HG02981 (cell line): ENCODE measurements around the gene KRT14.
"Not testable (repeated sequence)": the region's sequence is repeated elsewhere in the genome, so short reads cannot be mapped to it uniquely, and the experiment has no call there.

ENCODE experiments used
- ATAC-seq: cut with Tn5 transposase; IDR thresholded peaks from one replicate; pipeline ENCODE4 v1.9.1; 2021; ENCODE audit warnings: mild to moderate bottlenecking, moderate library complexity; ENCODE audit not compliant: unreplicated experiment

The KRT14 gene

DNA sequence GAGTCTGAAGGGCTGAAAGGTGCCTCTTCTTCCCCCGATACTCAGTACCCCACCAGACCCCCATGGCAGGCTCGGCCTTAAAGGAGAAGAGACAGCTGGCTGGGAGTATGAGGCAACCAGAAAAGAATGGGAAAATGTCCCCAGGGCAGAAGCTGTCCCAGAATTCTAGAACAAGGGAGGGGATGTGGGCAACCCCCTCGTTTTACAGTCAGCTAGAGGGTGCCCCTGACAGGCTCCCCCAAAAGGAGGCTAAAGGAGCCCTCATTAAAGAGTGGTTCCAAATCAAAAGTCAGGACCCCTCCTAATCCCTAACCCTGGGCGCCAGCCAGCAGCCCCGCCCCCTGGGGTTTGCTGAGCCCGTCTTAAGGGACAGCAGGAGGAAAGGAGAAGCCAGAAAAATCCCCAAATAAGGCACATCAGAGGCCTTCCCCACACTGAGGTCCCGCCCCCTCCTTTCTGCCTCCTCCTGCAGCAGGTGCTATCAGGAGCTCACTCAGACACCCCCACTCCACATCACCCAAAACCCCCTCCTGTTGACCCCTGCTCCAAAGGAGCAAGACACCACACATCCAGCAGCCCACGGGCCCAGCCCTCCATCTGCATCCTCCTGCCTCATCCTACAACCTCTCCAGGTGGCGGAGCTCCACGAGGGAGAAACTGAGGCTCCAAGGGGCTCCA, 36.6 kb upstream of the KRT14 start:
- not testable (repeated sequence) for ATAC-seq

- not testable (repeated sequence) for ATAC-seq
These were observed 35.9 kb upstream of the KRT14 start for GRCh38 chr17:41622340-41623183.

- ATAC-seq = no peak
These were observed 35.2 kb upstream of the KRT14 start for GRCh38 chr17:41621916-41622315.

DNA sequence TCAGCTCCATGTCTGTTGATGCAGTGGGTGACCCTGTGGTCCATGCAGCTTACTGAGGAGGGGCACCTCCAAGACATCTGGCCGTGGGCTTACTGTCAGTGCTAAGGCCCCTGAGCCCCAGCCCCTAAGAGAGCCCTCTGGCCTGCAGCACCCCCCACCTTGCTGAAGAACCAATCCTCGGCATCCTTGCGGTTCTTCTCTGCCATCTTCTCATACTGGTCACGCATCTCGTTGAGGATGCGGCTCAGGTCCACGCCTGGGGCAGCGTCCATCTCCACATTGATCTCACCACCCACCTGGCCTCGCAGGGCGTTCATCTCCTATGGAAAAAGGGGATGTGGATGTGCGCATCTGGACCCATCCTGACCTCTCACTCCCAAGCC, 34.7 kb upstream of the KRT14 start:
- ATAC-seq = not testable (repeated sequence)

GRCh38 chr17:41620583-41621434, 34.1 kb upstream of the KRT14 start:
- no peak for ATAC-seq

GRCh38 chr17:41619927-41620582, 33.4 kb upstream of the KRT14 start:
- ATAC-seq = not testable (repeated sequence)

DNA sequence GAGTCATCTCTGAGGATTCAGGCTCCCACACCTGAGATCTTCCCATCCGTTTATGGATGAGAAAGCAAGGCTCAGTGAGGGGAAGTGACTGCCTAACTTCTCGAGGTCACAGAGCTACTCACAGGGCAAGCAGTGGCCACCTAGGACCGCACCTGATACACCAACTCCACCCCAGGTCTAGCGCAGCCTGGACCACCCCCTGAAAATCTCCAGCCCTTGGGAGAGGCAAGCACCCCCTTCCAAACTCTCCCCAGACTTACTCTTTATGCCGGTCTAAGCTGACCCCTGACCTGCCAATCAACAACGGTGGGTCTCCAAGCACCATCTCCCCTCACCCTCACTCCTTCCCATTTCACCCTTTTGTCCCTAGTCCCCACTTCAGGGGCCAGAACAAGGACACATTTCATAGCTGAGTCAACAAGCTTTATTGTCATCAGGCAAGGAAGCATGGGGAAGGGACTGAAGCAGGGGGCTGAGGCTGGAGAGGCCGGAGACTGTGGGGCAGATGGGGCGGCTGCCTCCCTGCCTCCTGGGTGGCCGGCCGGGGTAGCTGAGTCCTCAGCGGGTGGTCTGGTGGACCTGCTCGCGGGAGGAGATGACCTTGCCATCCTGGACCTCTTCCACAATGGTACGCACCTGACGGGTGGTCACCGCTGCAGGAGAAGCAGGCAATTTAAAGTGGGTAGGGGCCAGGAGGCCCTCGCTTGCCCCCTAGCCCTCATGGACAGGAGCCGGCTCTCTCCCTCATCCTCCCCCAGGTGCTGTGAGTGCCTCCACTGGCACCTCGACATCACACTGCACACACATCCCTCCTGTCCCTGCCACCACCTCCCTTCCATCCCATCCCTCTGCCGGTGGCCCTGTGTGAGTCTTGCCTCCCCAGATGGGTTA, 32.6 kb upstream of the KRT14 start:
- no peak for ATAC-seq

DNA sequence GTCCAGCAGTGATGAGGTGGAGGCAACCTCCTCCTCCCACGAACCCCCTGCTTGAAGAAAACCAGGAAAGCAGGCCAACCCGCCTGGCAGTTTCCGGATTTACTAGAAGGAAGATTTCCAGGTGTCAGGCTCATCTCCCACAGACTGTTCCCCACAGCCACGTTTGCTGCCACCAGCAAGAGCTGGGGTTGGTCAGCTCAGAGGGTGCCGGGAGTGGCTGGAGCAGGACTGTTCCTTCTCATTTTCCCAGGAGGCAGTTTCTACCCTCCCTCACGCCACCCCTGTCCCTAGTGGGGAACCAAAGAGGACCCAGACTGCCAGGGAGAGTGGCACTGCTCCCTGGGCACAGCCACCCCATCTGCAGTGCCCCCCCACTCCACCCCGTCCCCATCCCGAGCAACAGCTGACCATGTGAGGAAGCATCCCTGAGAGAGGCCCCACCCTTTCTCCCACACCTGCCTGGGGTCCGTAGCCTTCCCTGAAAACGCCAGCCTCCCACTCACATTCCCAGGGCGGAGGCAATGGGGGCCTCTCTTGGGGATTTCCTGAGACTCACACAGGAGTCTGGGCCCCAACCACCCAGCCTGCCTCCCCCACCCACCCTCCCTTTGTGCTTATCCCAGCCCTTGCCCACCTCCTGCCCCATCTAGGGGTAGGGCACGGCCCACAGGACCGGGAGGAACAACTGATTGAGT, 31.8 kb upstream of the KRT14 start:
- ATAC-seq = no peak

DNA sequence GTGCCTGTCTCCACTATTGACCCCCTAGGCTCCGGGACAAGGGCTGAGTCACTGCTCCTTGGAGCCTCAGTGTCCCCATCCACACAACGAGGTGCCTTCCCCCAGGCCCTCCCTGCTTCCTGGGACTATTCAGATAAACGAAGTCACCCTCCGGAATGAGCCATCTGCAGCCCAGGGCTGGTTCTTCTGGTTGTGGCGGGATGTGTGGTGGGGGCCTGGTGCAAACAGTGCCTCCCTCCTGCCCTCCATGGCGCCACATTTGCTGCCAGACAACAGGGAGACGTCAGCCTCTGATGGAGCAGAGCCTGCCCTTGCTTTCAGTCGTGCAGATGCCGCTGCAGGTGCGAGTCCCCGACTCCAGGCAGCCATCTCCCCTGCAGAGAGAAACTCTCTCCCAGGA, 31.0 kb upstream of the KRT14 start:
- no peak for ATAC-seq

GRCh38 chr17:41617136-41617535, 30.4 kb upstream of the KRT14 start:
- ATAC-seq = no peak

DNA sequence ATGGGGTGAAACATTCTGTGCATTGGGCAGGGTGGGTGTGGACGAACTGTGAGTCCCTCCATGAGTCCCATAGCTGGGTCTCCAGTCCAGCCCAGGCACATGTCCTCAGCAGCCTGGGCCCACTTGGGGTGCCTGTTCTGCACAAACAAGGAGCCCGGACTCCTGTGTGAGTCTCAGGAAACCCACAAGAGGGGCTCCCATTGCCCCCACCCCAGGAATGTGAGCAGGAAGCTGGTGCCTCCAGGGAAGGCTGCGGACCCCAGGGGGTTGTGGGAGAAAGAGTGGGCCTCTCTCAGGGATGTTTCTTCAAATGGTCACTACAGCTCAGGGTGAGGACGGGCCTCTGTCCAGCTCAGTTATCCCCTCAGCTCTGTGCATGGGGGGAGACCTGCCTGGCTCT, 29.8 kb upstream of the KRT14 start:
- ATAC-seq = not testable (repeated sequence)

GRCh38 chr17:41615454-41615853, 28.8 kb upstream of the KRT14 start:
- no peak for ATAC-seq

DNA sequence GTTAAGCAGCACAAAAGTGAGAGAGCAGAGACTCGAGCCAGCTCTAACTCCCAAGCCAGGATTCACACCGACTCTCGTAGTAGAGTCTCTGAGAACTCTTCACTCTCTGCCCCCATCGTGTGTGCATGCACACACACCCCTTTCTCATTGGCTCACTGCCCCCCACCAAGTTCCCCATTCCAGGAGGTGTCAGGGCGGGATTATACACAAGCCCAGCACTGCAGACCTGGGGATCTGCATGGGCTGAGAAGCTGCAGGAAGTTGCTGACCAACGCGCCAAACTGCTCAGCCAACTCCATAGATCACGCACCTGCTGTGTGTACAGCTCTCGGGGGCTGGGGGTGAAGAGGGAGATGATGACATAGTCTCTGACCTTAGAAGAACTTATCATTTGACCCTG, 28.1 kb upstream of the KRT14 start:
- not testable (repeated sequence) for ATAC-seq

DNA sequence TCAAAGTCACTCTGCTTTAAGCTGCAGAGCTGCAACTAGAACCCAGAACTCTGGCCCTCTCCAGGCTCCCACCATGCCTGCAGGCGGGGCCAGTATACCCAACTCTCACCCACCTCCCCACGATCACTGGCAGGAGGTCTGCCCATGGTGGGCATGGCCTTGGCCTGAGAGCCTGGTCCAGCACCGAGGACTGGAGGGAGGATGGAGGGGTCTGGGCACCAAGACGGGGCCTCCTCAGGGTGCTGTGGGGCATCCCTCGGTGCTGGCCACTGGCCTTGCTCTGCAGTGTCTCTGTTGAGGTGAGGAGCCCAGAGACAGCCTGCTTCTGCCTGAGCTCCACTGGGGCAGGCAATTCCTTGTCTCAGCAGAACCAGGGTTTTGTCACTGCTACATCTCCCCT, 27.4 kb upstream of the KRT14 start:
- ATAC-seq = no peak

DNA sequence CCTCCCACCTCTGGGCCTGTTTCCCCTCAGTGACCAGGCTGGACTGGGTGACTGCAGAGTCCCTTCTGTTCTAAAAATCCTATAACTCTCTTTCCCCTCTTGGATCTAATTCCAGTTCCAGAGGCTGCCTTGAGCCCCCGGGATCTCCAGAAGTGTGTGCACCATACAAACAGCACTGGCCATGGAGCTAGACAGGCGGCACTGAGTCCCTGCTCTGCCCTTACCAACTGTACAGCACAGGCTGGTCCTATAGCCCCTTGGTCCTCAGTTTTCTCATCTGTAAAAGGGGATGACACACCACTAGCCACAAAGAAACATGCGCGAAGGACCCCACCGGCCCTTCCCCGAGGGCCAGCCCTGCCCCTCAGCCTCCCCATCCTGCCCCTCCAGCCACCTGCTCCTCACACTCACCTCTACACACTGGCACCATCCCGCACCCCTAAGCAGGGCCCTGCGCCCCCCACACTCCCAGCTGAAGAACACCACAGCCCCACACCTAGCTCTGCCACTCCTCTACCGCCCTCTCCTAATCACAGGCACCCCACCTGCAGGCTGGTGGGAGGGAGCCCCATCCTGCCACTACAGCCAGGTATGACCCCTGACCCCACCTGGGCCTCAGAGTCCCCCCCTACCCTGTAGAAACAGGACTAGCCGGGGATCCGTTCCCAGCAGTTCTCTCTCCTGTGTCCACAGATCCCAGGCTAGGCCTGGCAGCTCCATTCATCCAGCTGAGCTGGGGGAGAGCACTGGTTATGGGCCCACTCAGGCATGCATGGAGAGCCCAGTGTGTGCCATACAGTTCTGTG, 26.8 kb upstream of the KRT14 start:
- no peak for ATAC-seq

DNA sequence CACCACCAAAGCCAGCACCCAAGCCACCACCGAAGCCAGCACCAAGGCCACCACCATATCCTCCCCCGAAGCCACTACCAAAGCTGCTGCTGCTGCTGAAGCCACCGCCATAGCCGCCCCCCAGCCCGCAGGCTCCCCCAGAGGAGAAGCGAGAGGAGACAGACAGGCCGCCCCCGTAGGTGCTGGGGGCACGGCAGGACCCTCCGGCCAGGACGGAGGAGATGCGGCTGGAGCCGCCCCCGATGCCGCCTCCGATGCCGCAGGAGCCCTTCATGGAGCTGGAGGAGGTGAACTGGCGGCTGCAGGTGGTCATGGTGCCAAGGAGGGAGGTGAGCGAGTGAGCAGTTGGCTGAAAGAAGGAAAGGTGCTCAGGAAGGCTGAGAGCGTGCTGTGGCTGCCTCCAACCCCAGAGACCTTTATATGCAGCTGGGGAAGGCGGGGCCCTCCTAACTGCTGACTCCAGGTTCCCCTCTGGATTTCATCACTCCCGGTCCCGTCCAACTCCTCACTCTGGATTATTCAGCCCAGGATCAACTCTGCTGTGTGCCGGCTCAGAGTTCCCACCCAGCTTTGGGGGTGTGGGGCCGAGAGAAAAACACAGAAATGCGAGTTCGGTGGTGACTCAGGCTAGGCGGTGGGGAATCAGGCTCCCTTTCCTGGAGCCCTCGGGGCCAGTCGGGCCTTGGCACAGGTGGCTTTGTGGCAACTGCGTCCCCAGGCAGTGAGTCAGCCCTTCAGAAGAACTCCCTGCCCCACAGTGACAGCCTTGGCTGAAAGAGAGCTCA, 25.9 kb upstream of the KRT14 start, which contains the start of gene KRT16:
Gene KRT16 (minus strand): TSS at position 392 of the 785 bp plus-strand sequence. CDS start 79 bp downstream, at position 313.
- not testable (repeated sequence) for ATAC-seq

DNA sequence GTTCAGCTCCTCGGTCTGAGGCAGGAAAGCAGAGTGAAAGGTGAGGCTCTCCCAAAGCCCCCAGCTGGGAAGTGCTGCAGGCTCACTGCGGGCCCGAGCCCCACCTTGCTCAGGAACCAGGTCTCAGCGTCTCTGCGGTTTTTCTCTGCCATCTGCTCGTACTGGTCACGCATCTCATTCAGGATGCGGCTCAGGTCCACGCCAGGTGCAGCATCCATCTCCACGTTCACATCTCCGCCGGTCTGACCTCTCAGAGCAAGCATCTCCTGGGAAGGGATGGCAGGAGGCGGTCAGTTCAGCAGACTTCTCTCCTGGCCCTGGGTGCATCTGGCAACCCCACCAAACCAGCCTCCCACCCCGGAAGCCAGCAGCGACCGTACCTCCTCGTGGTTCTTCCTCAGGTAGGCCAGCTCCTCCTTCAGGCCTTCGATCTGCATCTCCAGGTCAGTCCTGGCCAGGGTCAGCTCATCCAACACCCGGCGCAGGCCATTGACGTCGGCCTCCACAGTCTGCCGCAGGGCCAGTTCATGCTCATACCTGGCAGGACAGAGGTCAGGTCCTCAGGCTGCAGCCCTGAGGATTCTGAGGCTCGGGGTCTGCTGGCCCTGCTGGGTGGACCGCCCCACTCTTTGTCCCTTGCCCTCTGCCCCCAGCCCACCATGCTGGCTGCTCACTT, 24.4 kb upstream of the KRT14 start:
- no peak for ATAC-seq
